Measurements from ENCODE around the gene DHRSX.

- TF ChIP-seq CTCF (IDR thresholded peaks at IDR 0.05; ENCODE audit: low read depth, low read length) (no peak), POLR2A (IDR thresholded peaks at IDR 0.05; ENCODE audit: extremely low read depth, insufficient read length) (no peak), MAX (IDR thresholded peaks at IDR 0.05; ENCODE audit: low read depth, low read length) (no peak), MYC (IDR thresholded peaks at IDR 0.05; ENCODE audit: low read depth, low read length) (no peak)
Measured at GRCh38 chrX:2498781-2499302, 1.9 kb downstream of the DHRSX start.

Measured in NB4 (cell line).